Measurements from ENCODE around the gene B4GALNT4. TPM values are rescaled to one million over a fixed set of nuclear protein-coding genes. Genes with fewer than 3 reads are reported as not detected.
A peak's percentile ranks its signal among the peaks of the same experiment; 100 is the strongest.

Gene B4GALNT4
- total and polyA plus RNA-seq, 2 of the 8 experiments (the other 6 are each of a cell fraction or from before 2014, with no cell fraction given), result 40.9 to 76.3 TPM

- Histone ChIP-seq H3K36me3 (ENCODE audit: control insufficient read depth in 2 of 4, insufficient read depth in 4 of 4, low read length in 3 of 4) (no peaks in the 10 kb centered on the region), H3K23ac (ENCODE audit: insufficient read length) (no peak overlapping the region), H4K20me1 (replicated peaks in 1 of 2; ENCODE audit: control insufficient read depth in 1 of 2, insufficient read depth in 2 of 2, low read length in 2 of 2) (no peaks in the 10 kb centered on the region), H2BK20ac (ENCODE audit: low read length) (no peak overlapping the region), H3K4me2 (ENCODE audit: insufficient read depth in 1 of 2, low read depth in 2 of 2, low read length in 2 of 2) (no peak overlapping the region), H3K4me3 (ENCODE audit: extremely low read depth in 1 of 4, insufficient read depth in 2 of 4, low read depth in 3 of 4, low read length in 4 of 4) (no peak overlapping the region), H3K23me2 (ENCODE audit: low read depth, low read length) (peaks cover 3% of the 10 kb centered on the region; the same call in 1 of the 2 replicates), H3K4ac (replicated peaks; ENCODE audit: insufficient read length, low read depth, low read length) (no peak overlapping the region), H3K56ac (replicated peaks; ENCODE audit: insufficient read length, low read depth, low read length) (no peak overlapping the region), H4K91ac (replicated peaks; ENCODE audit: insufficient read length, low read length) (no peak overlapping the region), H3K79me2 (ENCODE audit: control insufficient read depth in 1 of 2, insufficient read depth in 2 of 2, low read length in 2 of 2) (peaks cover 0 to 3% of the 10 kb centered on the region in 2 experiments; a peak in 1 of 4 replicates), H3K14ac (ENCODE audit: insufficient read length) (no peak overlapping the region), H2BK15ac (ENCODE audit: low read length) (no peak overlapping the region), H3K79me1 (ENCODE audit: low read depth, low read length) (no peaks in the 10 kb centered on the region), H2AFZ (ENCODE audit: low read length) (no peak overlapping the region), H4K8ac (ENCODE audit: extremely low read depth, insufficient read depth, low read length) (no peak overlapping the region), H3K27me3 (replicated peaks in 1 of 4; ENCODE audit: control insufficient read depth in 3 of 4, extremely low read depth in 1 of 4, insufficient read depth in 3 of 4, low read length in 3 of 4) (no peaks in the 10 kb centered on the region), H3K4me1 (replicated peaks in 1 of 4; ENCODE audit: control insufficient read depth in 3 of 4, insufficient read depth in 4 of 4, low read length in 3 of 4) (peaks cover 0 to 26% (median 9%) of the 10 kb centered on the region in 4 experiments; a peak in 6 of 7 replicates), H2AK5ac (ENCODE audit: low read depth, low read length) (no peak overlapping the region), H3K9me3 (ENCODE audit: insufficient read depth in 2 of 2, low read depth in 1 of 2, low read length in 1 of 2) (no peaks in the 10 kb centered on the region), H4K5ac (ENCODE audit: insufficient read length, low read depth, low read length) (no peak overlapping the region), H3K18ac (ENCODE audit: extremely low read depth, low read length) (no peak overlapping the region), H3K9ac (replicated peaks in 1 of 4; ENCODE audit: extremely low read depth in 1 of 4, low read depth in 3 of 4, low read length in 3 of 4) (no peak overlapping the region), H2BK12ac (ENCODE audit: low read depth, low read length) (peak overlapping the region; percentile 84; the same call in 1 of the 2 replicates), H2BK5ac (ENCODE audit: low read depth, low read length) (no peak overlapping the region; the same call in 1 of the 2 replicates), H3K27ac (ENCODE audit: low read depth, low read length) (no peak overlapping the region), H2BK120ac (replicated peaks; ENCODE audit: low read depth, low read length) (no peak overlapping the region)
- FAIRE-seq (no peak), DNase-seq (ENCODE audit: low read depth in 1 of 2, low spot score in 2 of 2) (peak in 1 of 2 experiments; percentile 46)
- CTCF ChIA-PET (ENCODE audit: partially characterized antibody), result interaction anchor here (0.7 to 2.3 kb wide), 7 partner anchors 9 to 74 kb away, joined by 3 to 9 read pairs (median 4); partner anchors contain the start of genes IFITM2 and IFITM5
- POLR2A ChIA-PET (ENCODE audit: partially characterized antibody), result interaction anchor here (0.8 to 2.2 kb wide), 3 partner anchors 10 to 24 kb away, joined by 3 to 6 read pairs (median 4); no protein-coding TSS in a partner anchor
- 76% methylated on average over 11 of the region's 11 CpGs; no CpG with 5 or more reads in 1 of the 2 experiments for WGBS, 2 experiments (ENCODE audit: extremely low coverage in 1 of 2, insufficient coverage in 1 of 2, insufficient read length in 1 of 2, insufficient replicate concordance in 2 of 2, low coverage in 1 of 2, low lambda C conversion rate in 2 of 2, missing lambda C conversion rate in 1 of 2)
- TF ChIP-seq JUN (IDR thresholded peaks at IDR 0.05; ENCODE audit: low read depth, low read length) (no peak), EGR1 (IDR thresholded peaks at IDR 0.05; ENCODE audit: borderline replicate concordance, low read depth, low read length) (no peak), SRF (IDR thresholded peaks at IDR 0.05; ENCODE audit: low read depth, low read length) (no peak), ASH2L (IDR thresholded peaks at IDR 0.05; ENCODE audit: low read length) (no peak), ATF2 (IDR thresholded peaks at IDR 0.05; ENCODE audit: low read length) (no peak)
Measured at GRCh38 chr11:324156-324555, 45.1 kb upstream of the B4GALNT4 start.

Data from H1 (cell line).